Calu3 (cell line): ENCODE measurements around the gene SIPA1. TPM values are rescaled to one million over a fixed set of nuclear protein-coding genes. Genes with fewer than 3 reads are reported as not detected.

Source experiments
- BruUV-seq: library from RNA; stranded (reverse); fragments of 400-500 nt; replicated peaks from 2 replicates; lab custom pipeline; 2021; lab: Mats Ljungman, UMichigan
- CTCF ChIA-PET: fragments of 300-600 bp; sonication (Branson Sonifier 250); formaldehyde crosslinking; loops from one replicate; lab custom pipeline; 2022; ENCODE audit warnings: antibody characterized with exemption; lab: Charles Lee
- DNase-seq: peaks from one replicate; pipeline ENCODE4 v3.0.0; 2022
- H3K27ac Mint-ChIP-seq: one replicate; pipeline ENCODE4 v1.8.0; 2022; ENCODE audit warnings: mixed read lengths; ENCODE audit not compliant: unreplicated experiment
- H3K27me3 Mint-ChIP-seq: one replicate; pipeline ENCODE4 v1.8.0; 2022; ENCODE audit warnings: mixed read lengths; ENCODE audit not compliant: unreplicated experiment
- H3K36me3 Mint-ChIP-seq: one replicate; pipeline ENCODE4 v1.8.0; 2022; ENCODE audit warnings: mild to moderate bottlenecking, moderate library complexity, mixed read lengths; ENCODE audit not compliant: insufficient read depth, unreplicated experiment
- H3K4me1 Mint-ChIP-seq: one replicate; pipeline ENCODE4 v1.8.0; 2022; ENCODE audit warnings: mild to moderate bottlenecking, low read depth, mixed read lengths; ENCODE audit not compliant: unreplicated experiment
- H3K4me3 Mint-ChIP-seq: one replicate; pipeline ENCODE4 v1.8.0; 2022; ENCODE audit warnings: mild to moderate bottlenecking, low read depth, moderate library complexity, mixed read lengths; ENCODE audit not compliant: unreplicated experiment
- H3K9me3 Mint-ChIP-seq: one replicate; pipeline ENCODE4 v1.8.0; 2022; ENCODE audit warnings: low read depth, mixed read lengths; ENCODE audit not compliant: unreplicated experiment
- intact Hi-C: fragments of 100-400 bp; cut with micrococcal nuclease; formaldehyde crosslinking; loops from one replicate; pipeline ENCODE4 v1.10.0; 2022; ENCODE audit not compliant: unreplicated experiment
- total RNA-seq: library from RNA; stranded (reverse); gene quantifications from 2 replicates; pipeline ENCODE4 v1.2.3, GENCODE V29; 2022
- TF ChIP-seq, protein P1 (sequence below): fragments of 200-600 bp; IDR thresholded peaks from one replicate; pipeline ENCODE4 v1.8.0; 2022; ENCODE audit warnings: antibody characterized with exemption; ENCODE audit not compliant: unreplicated experiment

The SIPA1 gene
- total RNA-seq, 1 experiment from 2014 or later: 41.3 TPM

GRCh38 chr11:65606876-65607613 lies 30.9 kb upstream of the SIPA1 start:
- Mint-ChIP-seq H3K4me3 (no peak overlapping the region), H3K4me1 (peaks cover 29% of the 10 kb centered on the region), H3K36me3 (peaks cover 75% of the 10 kb centered on the region), H3K27me3 (no peaks in the 10 kb centered on the region), H3K27ac (no peak overlapping the region), H3K9me3 (no peaks in the 10 kb centered on the region)
- DNase-seq: no peak
- BruUV-seq: no TSS peak
- TF ChIP-seq, protein P1, sequence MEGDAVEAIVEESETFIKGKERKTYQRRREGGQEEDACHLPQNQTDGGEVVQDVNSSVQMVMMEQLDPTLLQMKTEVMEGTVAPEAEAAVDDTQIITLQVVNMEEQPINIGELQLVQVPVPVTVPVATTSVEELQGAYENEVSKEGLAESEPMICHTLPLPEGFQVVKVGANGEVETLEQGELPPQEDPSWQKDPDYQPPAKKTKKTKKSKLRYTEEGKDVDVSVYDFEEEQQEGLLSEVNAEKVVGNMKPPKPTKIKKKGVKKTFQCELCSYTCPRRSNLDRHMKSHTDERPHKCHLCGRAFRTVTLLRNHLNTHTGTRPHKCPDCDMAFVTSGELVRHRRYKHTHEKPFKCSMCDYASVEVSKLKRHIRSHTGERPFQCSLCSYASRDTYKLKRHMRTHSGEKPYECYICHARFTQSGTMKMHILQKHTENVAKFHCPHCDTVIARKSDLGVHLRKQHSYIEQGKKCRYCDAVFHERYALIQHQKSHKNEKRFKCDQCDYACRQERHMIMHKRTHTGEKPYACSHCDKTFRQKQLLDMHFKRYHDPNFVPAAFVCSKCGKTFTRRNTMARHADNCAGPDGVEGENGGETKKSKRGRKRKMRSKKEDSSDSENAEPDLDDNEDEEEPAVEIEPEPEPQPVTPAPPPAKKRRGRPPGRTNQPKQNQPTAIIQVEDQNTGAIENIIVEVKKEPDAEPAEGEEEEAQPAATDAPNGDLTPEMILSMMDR: no peak
- intact Hi-C loops: no loop called here
- CTCF ChIA-PET: no interaction called here

GRCh38 chr11:65607614-65608426 lies 30.1 kb upstream of the SIPA1 start:
- Mint-ChIP-seq H3K4me1 (peaks cover 37% of the 10 kb centered on the region), H3K9me3 (no peaks in the 10 kb centered on the region), H3K27me3 (no peaks in the 10 kb centered on the region), H3K36me3 (peaks cover 76% of the 10 kb centered on the region), H3K27ac (no peak overlapping the region), H3K4me3 (no peak overlapping the region)
- BruUV-seq: no TSS peak
- no peak for DNase-seq
- CTCF ChIA-PET: no interaction called here
- intact Hi-C loops: no loop called here
- TF ChIP-seq, protein P1: no peak

DNA sequence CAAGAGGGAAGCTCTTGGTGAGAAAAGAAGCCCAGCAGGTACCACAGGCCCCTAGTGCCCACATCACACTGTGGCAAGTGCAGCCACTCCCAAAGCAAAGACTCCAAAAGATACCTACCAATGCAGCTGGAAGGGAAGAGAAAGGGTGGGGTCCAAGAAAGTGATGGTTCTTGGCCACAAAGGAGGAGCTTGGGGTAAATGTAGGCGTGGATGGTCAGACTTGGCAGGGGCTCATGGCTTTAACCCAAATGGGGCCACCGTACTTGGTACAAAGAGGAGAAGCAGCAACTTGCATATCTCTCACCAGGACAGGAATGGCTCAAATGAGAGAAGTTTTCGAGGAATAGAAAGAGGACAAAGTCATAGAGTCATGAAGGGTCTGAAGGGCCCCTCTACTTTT lies 28.7 kb upstream of the SIPA1 start:
- no peaks in the 10 kb centered on the region for H3K27me3 Mint-ChIP-seq
- BruUV-seq: no TSS peak
- CTCF ChIA-PET: interaction anchor here (1.2 to 1.5 kb wide), 2 partner anchors 10 to 15 kb away, joined by 3 read pairs; no protein-coding TSS in a partner anchor
- no peaks in the 10 kb centered on the region for H3K9me3 Mint-ChIP-seq
- H3K4me1 Mint-ChIP-seq: peaks cover 37% of the 10 kb centered on the region
- no peak for DNase-seq
- intact Hi-C loops: no loop called here
- no peak overlapping the region for H3K27ac Mint-ChIP-seq
- TF ChIP-seq, protein P1: no peak
- peaks cover 79% of the 10 kb centered on the region for H3K36me3 Mint-ChIP-seq
- no peak overlapping the region for H3K4me3 Mint-ChIP-seq

DNA sequence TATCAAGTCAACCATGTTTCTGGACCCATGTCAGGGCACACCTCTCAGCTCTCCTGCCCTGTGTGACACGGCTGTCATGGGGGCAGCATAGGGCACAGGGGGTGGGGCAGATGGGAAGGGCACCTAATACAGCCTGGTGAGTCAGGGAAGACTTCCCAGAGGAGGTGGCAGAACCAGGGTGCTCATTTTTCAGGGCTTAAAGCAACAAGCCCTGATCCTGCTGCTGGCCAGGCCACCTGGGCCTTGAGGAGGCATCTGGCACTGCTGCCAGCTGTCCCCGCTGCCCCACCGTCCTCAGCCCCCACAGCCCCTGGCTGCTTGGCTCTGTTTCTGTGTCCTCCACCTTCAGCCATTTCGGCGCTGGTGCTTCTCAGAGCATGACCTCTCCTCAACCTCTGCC lies 28.2 kb upstream of the SIPA1 start:
- peak overlapping the region; percentile 3 for H3K4me3 Mint-ChIP-seq

More for the DNA sequence above, 28.2 kb upstream of the SIPA1 start:
- CTCF ChIA-PET: interaction anchor here (1.2 to 1.5 kb wide), 2 partner anchors 9 to 16 kb away, joined by 3 read pairs; no protein-coding TSS in a partner anchor
- no peaks in the 10 kb centered on the region for H3K9me3 Mint-ChIP-seq
- no peaks in the 10 kb centered on the region for H3K27me3 Mint-ChIP-seq
- peaks cover 37% of the 10 kb centered on the region for H3K4me1 Mint-ChIP-seq
- H3K27ac Mint-ChIP-seq: no peak overlapping the region
- no peak for DNase-seq
- TF ChIP-seq, protein P1: no peak
- peaks cover 79% of the 10 kb centered on the region for H3K36me3 Mint-ChIP-seq
- BruUV-seq: no TSS peak
- intact Hi-C loops: no loop called here
